ENCODE results near the gene VWA5B2.

VWA5B2 gene

GRCh38 chr3:184257083-184257915, 27.9 kb downstream of the VWA5B2 start:
- DNase-seq: no peak
- Mint-ChIP-seq H3K9me3 (peaks cover 7% of the 10 kb centered on the region), H3K27ac (no peak overlapping the region), H3K4me3 (no peak overlapping the region), H3K36me3 (ENCODE audit: low read depth) (peaks cover 8% of the 10 kb centered on the region), H3K27me3 (ENCODE audit: low read depth, poor library complexity) (peaks cover 76% of the 10 kb centered on the region), H3K4me1 (peaks cover 11% of the 10 kb centered on the region)
- no peak for TF ChIP-seq CTCF (IDR thresholded peaks at IDR 0.05)

GRCh38 chr3:184258926-184259325, 29.5 kb downstream of the VWA5B2 start:
- H3K9me3 Mint-ChIP-seq: peaks cover 7% of the 10 kb centered on the region
- H3K27me3 Mint-ChIP-seq (ENCODE audit: low read depth, poor library complexity): peaks cover 82% of the 10 kb centered on the region
- no peak overlapping the region for H3K27ac Mint-ChIP-seq
- peaks cover 8% of the 10 kb centered on the region for H3K36me3 Mint-ChIP-seq (ENCODE audit: low read depth)
- peak overlapping the region; percentile 18 for H3K4me3 Mint-ChIP-seq
- TF ChIP-seq CTCF (IDR thresholded peaks at IDR 0.05): no peak
- peaks cover 16% of the 10 kb centered on the region for H3K4me1 Mint-ChIP-seq
- no peak for DNase-seq

GRCh38 chr3:184259396-184259877, 30.1 kb downstream of the VWA5B2 start:
- Mint-ChIP-seq H3K4me3 (peak overlapping the region; percentile 78), H3K4me1 (peaks cover 16% of the 10 kb centered on the region), H3K36me3 (ENCODE audit: low read depth) (peaks cover 8% of the 10 kb centered on the region), H3K27me3 (ENCODE audit: low read depth, poor library complexity) (peaks cover 83% of the 10 kb centered on the region), H3K27ac (no peak overlapping the region), H3K9me3 (peaks cover 7% of the 10 kb centered on the region)
- no peak for TF ChIP-seq CTCF (IDR thresholded peaks at IDR 0.05)
- no peak for DNase-seq

- Mint-ChIP-seq H3K4me3 (peak overlapping the region; percentile 78), H3K9me3 (peaks cover 7% of the 10 kb centered on the region), H3K4me1 (peaks cover 16% of the 10 kb centered on the region), H3K36me3 (ENCODE audit: low read depth) (peaks cover 8% of the 10 kb centered on the region), H3K27ac (no peak overlapping the region), H3K27me3 (ENCODE audit: low read depth, poor library complexity) (peaks cover 85% of the 10 kb centered on the region)
- peak; percentile 82 for DNase-seq
- no peak for TF ChIP-seq CTCF (IDR thresholded peaks at IDR 0.05)
These were observed 30.7 kb downstream of the VWA5B2 start for GRCh38 chr3:184259878-184260723.

- no peak for TF ChIP-seq CTCF (IDR thresholded peaks at IDR 0.05)
- Mint-ChIP-seq H3K4me3 (peak overlapping the region; percentile 78), H3K4me1 (peaks cover 16% of the 10 kb centered on the region), H3K27ac (no peak overlapping the region), H3K27me3 (ENCODE audit: low read depth, poor library complexity) (peaks cover 87% of the 10 kb centered on the region), H3K36me3 (ENCODE audit: low read depth) (peaks cover 8% of the 10 kb centered on the region), H3K9me3 (peaks cover 7% of the 10 kb centered on the region)
- DNase-seq: no peak
These were observed 31.4 kb downstream of the VWA5B2 start for GRCh38 chr3:184260724-184261269.

Data from nephron progenitor cell (in vitro differentiated cells).